NCI-H2081 (cell line): ENCODE results near the gene OTULIN.

ENCODE experiments used
- DNase-seq, 2 experiments: peaks; one replicate each; lab custom pipeline; 2025; lab: John Stamatoyannopoulos, UW

Gene OTULIN

DNA sequence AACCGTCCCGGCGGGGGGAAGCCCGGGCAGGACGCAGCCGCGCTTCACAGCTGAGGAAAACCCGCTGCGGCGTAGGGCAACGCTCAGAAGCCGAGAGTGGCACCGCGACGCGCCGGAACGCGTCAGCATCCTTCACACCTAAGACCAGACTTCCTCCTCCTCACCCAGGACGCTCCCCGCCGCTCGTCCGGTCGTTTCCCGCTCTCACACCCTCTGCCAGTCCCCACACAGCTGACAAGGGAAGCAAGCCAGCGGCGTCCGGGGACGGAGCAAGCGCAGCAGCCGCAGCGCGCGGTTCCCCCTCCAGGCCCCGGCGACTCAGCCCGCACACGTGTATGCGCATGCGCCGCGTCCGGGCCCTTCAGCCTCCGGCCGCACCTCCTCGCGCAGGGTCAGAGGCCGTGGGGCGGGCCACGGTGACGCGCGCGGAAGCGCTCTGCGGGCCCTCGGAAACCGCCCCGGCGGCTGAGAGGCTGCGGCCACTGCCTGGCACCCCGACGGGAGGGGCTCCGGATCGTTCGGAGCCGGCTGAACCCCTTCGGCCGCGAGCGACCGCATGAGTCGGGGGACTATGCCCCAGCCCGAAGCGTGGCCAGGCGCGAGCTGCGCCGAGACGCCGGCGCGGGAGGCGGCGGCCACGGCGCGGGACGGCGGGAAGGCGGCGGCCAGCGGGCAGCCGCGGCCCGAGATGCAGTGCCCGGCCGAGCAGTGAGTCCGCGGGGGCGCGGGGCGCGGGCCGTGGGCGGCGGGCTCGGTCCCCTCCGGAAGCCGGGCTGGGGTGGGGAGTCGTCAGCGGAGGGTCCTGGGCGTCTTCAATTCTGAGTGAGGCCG, at the start of gene OTULIN:
Gene OTULIN (plus strand): TSS at position 449 of the 831 bp plus-strand sequence. CDS start 108 bp downstream, at position 557.
- peak; percentile 97 to 98 for DNase-seq

DNA sequence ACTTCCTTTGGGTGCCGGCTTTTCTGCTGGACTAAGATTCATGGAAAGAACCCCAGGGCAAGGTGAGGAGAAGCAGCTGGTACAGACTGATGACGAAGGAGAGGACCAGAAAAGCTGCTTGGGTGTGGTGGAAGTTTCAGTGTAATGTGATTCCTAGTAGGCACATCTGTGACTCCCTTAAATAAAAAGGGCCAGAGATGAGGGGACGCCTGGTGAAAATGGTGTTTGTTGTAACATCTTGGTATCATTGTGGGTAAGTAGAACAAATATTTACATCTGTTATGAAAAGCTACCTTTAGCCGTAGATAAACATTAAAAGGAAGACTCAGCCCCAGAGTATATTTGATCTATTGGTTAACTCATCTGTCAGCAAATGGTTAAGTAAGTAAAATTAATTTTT, 49.2 kb upstream of the OTULIN start:
- DNase-seq, result peak; percentile 71 to 90

DNA sequence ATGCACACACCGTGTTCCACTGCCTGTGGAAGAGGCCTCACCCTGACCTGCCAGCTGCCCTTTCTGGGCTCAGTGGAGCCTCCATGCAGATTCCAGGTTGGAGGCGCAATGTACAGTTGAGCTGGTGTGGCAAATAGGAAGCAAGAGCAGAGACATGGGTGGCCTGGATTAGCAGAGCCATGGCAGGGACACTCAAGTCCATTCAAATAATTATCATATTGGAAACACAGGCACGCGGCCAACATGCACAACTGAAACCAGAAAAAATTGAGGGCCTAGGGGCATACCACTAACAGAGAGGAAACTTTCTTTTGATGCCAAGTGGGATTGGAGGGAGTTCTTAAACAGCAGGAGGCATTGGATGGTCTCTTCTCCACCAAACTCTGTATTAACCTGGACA, 47.1 kb upstream of the OTULIN start:
- peak; percentile 31 to 47 for DNase-seq

DNA sequence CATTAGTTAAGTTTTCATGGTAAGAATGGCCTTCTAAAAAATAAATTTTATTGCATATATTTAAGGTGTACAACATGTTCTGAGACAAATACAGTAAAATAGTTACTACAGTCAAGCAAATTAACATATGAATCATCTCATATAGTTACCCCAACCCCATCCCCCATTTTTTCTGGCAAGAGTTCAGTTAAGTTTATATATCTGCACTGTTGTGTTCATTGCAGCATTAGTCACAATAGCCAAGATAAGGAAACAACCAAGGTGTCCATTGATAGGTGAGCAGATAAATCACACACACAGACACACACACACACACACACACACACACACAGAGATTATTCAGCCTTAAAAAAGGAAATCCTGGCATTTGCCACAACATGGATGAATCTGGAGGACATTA, 37.2 kb upstream of the OTULIN start:
- DNase-seq, result no peak

DNA sequence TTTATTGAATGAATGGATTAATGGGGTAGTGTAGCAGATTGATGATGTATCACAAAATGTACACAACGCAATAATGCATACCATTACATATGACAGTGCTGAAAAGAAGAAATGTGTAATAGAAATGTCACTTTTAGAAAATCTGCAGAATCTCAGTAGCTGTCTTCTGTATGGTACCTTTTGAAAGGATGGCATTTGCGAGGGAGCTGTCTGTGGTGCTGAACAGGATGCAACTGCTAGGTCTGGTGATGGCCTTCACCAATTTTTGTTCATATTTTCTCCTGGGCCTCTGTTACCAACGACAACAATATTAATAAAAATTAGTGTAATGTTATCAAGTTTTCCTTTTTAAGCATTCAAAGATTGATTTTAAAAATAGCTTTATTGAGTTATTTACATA, 36.2 kb upstream of the OTULIN start:
- DNase-seq, result no peak

DNA sequence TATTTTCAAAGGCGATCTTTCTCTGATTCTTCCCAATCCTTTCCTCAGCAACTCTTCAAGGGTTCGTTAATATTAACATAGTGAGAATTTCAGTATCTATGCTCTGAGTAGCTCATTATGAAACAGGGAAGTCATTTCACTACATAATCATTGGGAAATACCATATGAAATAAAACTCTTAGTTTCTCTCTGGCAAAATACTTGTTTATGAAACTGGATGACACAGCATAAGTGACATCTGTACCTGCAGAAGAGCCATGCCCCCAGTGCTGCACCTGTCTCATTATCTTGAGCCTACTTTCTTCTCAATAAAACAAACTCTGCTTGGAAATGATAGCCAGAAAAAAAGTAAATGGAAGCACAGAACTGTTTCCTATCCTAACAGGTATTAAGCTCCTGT, 33.8 kb upstream of the OTULIN start:
- no peak for DNase-seq

DNA sequence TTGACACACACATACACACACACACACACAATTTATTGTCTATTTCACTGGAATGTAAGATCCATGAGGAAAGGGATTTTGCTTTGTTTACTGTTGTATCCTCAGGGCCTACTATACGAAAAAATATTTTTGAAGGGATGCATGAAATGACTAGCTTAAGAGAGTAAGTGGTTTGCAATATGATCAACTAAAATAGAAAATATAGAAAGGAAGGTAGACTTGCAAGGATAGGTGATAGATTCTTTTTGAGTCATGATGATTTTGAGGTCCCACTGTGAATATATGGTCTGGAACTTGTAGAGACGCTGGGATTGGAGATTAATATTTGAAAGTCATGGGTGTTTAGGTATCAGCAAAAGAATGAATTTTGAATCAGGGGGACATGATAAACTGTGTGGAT, 28.9 kb upstream of the OTULIN start:
- DNase-seq, result no peak

DNA sequence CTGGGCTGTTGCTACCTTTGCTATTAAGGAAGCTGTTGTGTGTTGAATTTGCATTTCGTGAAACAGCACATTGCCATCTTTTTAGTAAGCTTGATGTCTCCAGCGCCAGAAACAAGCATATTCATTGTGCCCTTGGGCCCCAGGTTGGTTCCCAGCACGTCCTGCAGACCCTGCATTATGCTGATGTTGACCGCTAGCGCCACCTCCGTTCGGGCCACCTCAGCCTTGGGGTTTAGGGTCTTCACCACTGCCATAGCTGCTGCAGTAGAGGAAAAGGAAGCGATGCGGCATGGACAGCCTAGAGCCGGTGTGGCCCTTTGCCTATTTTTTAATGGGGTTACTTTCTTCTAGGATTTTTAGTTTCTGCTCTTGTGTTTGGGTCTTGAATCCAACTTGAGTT, 23.8 kb upstream of the OTULIN start:
- DNase-seq, result no peak

DNA sequence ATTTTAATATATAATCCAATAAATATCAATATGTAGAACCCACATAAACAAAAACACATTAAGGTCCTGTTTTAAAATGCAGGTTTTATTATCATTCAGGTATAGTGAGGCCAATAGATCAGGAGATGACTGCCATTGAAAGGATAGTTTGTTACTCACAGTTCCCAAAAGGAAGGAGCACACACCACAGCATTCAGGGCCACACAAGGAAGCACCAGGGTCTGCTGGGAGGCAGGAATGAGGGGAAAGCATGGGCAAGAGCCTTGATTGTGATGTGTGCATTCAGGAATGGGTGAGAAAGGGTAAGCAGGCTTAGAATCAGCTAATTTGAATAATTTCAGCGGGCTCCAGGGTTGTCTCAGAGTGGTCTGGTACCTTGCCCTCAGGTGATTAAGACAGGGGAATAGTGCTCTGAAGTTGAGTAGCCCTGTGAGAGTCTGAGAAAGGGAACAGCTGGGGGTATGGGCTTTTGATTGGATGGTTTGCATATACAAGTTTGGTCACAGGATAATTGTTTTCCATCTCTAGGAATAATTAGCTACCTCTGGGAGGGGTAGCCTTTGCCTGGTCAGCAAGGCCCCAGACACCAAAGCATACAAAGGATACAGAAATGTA, 19.8 kb upstream of the OTULIN start:
- no peak for DNase-seq

DNA sequence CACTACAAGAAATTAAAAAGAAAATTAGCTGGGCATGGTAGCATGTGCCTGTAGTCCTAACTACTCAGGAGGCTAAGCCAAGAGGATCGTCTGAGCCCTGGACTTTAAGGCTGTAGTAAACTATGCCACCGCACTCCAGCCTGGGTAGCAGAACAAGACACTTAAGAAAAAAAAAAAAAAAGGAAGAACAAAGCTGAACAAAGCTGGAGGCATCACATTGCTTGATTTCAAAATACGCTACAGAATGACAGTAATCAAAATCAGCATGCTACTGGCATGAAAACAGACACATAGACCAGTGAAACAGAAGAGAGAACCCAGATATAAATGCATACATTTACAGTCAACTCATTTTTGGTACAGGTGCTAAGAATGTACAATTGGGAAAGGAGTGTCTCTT, 14.5 kb upstream of the OTULIN start:
- DNase-seq, result no peak

DNA sequence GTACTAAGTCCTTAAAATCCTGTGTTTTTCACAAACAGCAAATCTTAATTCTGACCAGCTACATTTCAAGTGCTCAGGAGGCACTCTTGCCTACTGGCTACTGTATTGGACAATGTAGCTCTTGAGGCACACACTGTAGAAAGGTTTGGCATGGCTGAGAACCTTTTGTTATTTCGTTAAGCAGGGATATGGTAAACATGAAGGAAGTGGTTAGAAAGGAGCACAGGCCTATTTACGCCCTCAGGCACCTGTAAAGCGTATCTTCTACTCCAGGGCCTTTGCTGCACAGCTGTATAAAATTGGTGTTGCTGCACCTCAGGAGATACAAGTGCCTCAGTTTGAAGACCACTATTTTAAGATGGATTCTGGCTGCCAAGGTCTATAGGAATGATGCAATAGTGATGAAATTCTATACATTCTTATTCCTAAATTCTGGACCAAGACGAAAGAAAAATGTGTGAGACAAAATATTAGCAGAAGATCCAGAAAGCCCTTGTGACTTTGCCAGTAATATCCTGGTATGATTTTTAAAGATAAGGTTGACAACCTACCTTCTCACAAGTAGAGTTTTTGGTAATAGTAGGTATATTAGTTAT, 9.3 kb upstream of the OTULIN start:
- no peak for DNase-seq

DNA sequence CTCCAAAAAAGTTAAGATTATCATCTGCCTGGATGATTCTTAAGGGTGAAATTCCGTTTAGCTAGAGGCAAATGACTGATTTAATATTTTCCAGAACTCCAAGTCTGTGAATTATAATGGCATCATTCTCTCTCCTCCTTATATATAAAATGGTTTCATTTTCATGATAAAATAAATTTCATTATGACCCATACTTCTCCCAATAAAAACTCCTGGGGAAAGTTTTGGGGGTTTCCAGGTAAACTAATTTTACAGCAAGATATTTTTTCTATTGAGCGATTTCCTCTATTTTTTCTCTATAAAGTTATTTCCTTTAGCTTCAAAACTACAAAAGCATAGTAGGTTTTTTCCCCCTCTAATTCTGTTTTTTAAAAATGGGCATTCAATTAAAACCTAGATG, 7.6 kb upstream of the OTULIN start:
- no peak for DNase-seq

DNA sequence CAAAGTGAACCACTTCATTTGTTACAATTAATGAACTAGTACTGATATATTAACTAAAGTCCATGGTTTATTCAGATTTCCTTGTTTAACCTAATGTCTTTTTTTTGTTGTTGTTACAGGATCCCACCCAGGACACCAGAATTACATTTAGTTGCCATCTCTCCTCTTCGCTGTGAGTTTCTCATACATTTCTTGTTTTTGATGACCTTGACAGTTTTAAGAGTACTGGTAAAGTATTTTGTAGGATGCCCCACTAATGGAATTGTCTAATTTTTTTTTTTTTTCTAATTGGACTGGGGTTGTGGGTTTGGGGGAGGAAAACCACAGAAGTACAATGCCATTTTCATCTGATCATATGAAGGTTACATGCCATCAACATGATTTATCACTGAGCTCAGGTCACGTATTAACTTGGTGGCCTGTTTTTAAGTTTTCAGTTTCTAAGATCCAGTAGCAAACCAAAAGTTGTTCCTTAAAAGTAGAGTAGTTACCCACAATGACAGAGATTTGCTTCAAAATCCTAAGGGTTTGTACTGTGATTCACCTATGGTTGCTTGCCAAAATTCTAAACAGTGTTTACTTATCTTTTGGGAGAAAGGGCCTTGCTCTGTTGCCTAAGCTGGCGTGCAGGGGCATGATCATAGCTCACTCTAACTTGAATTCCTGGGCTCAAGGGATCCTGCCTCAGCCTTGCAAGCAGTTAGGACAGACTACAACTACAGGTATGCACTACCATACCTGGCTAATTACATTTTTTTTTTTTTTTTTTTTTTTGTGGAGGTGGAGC, 4.5 kb upstream of the OTULIN start:
- DNase-seq, result no peak

DNA sequence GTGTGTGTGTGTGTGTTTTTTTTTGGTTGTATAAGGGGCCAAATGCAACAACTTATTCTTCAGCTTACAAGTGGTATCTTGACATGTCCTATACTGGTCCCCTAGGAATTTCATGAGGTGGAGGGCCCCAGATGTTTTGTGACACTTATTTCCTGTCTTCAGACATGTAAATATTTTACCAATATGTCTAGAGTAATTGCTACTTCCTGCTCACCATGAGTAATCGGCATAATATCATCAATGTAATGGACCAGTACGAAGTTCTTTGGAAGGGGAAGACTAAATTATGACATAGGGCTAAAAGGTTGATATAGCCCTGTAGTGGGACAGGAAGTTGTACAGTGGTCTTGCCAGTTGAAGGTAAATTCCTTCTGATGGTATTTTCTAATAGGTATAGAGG, 3.7 kb upstream of the OTULIN start:
- DNase-seq, result no peak

DNA sequence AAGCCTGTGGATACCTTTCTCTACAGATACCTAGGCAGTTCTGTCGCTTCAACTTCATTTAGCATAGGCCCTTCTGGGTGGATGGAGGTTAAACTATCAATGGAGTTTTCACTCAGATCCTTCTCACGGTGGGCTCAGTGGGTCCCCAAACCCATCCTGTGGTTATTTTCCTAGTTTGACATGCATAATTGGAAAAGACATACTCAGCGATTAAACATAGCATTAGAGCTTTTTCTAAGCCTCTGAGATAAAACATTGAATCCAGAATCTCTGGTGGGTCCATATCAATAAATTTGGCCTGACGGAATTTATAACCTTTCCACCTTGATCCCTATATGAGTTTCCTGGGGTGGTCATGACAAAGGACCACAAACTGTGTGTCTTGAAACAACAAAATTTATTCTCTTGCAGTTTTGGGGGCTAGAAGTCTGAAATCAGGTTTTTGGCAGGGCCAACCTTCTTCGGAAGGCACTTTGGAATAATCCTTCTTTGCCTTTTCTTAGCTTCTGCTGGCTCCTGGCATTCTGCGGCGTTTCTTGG, 1.7 kb upstream of the OTULIN start:
- no peak for DNase-seq

DNA sequence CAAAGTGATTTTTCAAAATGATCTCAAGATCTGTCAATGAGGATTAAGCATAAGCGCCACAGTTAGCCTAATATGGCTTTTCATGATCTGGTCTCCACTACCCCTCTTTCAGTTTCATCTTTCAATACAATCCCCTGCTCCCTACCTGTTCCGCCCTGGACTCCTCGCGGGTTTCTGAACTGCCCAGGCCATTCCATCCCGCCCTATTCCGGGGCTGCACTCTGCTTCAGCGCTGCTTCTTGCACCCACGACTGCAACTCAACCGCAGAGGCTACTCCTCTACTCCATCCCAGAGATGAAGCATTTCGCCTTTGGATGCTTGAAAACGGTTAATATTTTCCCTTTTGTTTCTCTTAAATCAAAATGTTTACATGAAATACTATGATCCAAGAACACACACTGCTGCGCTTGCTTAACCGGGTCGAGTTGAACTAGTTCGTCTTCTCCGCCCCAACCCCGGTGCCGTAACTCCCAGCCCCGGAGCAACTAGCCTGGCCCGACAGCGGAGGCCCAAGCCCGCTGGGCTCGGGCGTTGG, 716 bp upstream of the OTULIN start:
- DNase-seq, result peak; percentile 41 to 67

DNA sequence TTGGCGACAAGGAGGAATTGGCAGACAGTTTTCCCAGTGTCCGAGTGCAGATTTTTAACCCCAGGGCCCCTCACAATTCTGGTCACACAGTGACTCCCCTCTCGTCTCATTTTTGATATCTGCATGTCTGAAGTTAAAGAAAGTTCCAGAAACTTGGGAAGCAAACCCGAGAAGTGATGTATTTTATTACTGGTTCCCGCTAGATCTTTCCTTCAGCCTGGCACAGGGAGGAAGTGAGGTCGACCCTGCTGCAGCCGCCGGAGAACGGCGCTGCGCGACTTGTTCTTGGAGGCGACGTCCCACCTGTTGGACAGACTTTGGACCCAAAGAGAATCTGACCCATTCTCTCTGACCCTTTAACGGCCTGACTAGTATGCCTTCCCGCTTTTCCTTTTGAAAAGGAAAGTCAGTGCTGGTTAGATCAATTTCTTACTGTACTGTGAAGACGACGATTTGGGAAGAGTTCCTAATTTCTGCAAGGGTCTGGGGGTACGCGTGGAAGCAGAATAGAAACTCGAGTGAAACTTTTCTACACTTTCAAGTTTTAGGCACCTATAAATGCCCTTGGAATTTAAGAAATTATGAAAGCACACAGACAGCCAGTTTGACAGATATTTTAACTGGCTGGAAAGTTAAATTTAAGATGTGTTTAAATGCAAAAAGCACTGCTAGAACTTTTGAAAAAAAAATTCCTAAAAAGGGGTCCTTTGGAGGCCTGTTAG, 744 bp downstream of the OTULIN start:
- DNase-seq, result peak in 1 of 2 experiments; percentile 34

DNA sequence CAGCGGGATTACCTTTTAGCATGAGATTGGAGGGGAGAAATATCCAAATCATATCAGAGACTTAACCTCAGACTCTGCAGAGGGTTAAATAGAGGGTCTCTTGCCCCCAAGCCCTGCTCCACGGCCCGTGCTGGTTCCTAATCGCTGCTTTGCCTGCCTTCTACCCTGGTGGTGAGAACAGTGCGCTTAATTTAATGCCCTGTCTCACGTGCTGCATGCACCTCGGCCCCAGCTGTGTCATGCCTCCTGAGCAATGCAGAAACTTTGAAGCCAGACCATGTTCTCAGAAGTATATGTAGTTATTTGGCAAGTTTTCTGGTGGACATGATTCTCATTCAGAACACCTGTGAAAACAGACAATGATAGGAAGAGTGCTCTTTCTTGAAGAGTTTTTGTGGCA, 1.4 kb downstream of the OTULIN start:
- peak; percentile 32 to 48 for DNase-seq

DNA sequence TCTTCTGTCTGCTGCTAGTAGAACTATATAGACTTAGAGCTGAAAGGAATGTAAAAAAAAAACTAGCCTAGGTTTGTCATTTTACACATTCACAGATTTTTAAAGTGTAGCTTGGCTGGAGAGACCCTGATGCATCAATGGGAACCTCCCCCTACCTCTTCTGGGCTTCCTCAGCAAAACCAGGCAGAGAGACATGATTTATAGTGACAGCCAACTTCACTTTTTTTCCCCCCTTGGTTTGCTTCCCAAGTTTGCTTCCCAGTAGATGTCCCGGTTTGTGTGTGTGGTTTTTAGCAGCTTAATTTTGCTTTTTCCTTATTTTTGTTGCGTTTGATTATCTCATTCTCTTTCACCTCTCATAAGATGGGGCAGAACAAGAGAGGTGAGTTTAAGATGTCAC, 1.8 kb downstream of the OTULIN start:
- DNase-seq, result no peak

DNA sequence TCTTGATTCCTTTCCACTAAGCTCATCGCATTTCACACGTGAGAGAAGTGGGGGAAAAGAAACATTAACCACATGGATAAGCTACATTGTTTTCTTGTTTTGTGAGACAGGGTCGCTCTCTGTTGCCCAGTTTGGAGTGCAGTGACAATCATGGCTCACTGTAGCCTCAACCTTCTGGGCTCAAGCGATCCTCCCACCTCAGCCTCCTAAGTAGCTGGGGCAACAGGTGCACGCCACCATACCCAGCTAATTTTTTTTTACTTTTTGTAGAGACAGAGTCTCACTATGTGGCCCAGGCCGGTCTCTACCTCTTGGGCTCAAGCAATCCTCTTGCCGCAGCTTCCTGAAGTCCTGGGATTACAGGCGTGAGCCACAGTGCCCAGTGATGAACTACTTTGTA, 2.8 kb downstream of the OTULIN start:
- no peak for DNase-seq

DNA sequence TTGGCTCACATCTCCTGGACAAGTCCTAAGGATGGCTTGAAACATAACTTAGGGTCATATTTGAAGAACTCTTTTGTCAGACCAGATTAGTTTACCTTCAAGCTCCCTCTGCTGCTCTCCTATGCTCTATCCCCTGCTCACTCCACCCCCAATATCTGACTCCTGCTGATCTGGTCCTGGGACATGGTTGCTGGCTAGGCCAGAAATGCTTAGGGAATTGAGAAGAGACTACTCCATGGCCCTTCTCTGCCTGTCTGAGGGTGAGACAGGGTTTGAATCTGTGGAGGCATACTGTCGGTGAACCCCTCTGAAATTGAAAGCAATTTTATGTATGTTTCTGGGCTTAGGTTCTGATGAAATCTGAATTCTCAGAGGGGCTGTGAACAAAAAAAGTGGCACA, 3.3 kb downstream of the OTULIN start:
- DNase-seq, result no peak
